Vagina (tissue), 2 donors: ENCODE data around the gene ATP4A. TPM values are rescaled to one million over a fixed set of nuclear protein-coding genes. Genes with fewer than 3 reads are reported as not detected.

Experiments
- DNase-seq, 2 donors: peaks; one replicate each; pipeline ENCODE4 v3.0.0-alpha.2; 2017; ENCODE audit errors: extremely low spot score in 2 of 2
- H3K27ac ChIP-seq: fragments of 200-600 bp; sonication (generic); one replicate; pipeline ENCODE4 v1.5.1; 2019
- H3K27me3 ChIP-seq: fragments of 200-600 bp; sonication (generic); one replicate; pipeline ENCODE4 v1.5.1; 2019
- H3K36me3 ChIP-seq, 2 donors: fragments of 200-600 bp; sonication (generic); one replicate each; pipeline ENCODE4 v1.5.1; 2017 to 2019
- H3K4me1 ChIP-seq: fragments of 200-600 bp; sonication (generic); one replicate; pipeline ENCODE4 v1.5.1; 2019
- H3K4me3 ChIP-seq, 2 donors: fragments of 200-600 bp; sonication (generic); 1 replicate in 1 of 2; 2 replicates in 1 of 2; pipeline ENCODE4 v1.5.1; 2016 to 2019
- H3K9me3 ChIP-seq: fragments of 200-600 bp; sonication (generic); one replicate; pipeline ENCODE4 v1.5.1; 2019
- CTCF ChIP-seq, 3 experiments: fragments of 450-650 bp in 2 of 3; fragments of 200-600 bp in 1 of 3; sonication (generic) in 1 of 3; IDR thresholded peaks; one replicate each; pipeline ENCODE4 v1.5.1; 2017 to 2019; ENCODE audit warnings: antibody characterized with exemption in 3 of 3, mild to moderate bottlenecking in 2 of 3, moderate library complexity in 2 of 3
- POLR2A ChIP-seq, 2 donors: fragments of 450-650 bp; IDR thresholded peaks; one replicate each; pipeline ENCODE4 v1.6.1; 2017; ENCODE audit warnings: antibody characterized with exemption in 2 of 2, mild to moderate bottlenecking in 2 of 2, moderate library complexity in 2 of 2
- POLR2AphosphoS5 ChIP-seq, 2 donors: sonication (generic); formaldehyde crosslinking; IDR thresholded peaks; one replicate each; pipeline ENCODE4 v1.9.0; 2017; ENCODE audit warnings: antibody characterized with exemption in 2 of 2, mild to moderate bottlenecking in 2 of 2, low read depth in 1 of 2; ENCODE audit not compliant: insufficient read depth in 1 of 2
- intact Hi-C: fragments of 100-400 bp; cut with DNase I; formaldehyde crosslinking; loops from one replicate; pipeline ENCODE4 v1.15.1; 2023
- total RNA-seq: library from RNA; depleted of rRNA; stranded (reverse); fragments of >200 nt; gene quantifications from one replicate; pipeline ENCODE4 v1.2.3, GENCODE V29; 2016

Gene ATP4A
- total RNA-seq, 1 donor from 2014 or later = not detected

- Histone ChIP-seq H3K27ac (no peak overlapping the region), H3K4me3 (no peak overlapping the region), H3K36me3 (no peaks in the 10 kb centered on the region), H3K4me1 (peaks cover 17% of the 10 kb centered on the region), H3K9me3 (no peaks in the 10 kb centered on the region), H3K27me3 (no peaks in the 10 kb centered on the region)
- intact Hi-C loops = no loop called here
- DNase-seq = no peak
- TF ChIP-seq POLR2A (IDR thresholded peaks at IDR 0.05) (no peak), CTCF (IDR thresholded peaks at IDR 0.05) (no peak), POLR2AphosphoS5 (IDR thresholded peaks at IDR 0.05; ENCODE audit: insufficient read depth in 1 of 2, low read depth in 1 of 2) (no peak)
Observed at GRCh38 chr19:35522745-35523327, 40.6 kb downstream of the ATP4A start.

DNA sequence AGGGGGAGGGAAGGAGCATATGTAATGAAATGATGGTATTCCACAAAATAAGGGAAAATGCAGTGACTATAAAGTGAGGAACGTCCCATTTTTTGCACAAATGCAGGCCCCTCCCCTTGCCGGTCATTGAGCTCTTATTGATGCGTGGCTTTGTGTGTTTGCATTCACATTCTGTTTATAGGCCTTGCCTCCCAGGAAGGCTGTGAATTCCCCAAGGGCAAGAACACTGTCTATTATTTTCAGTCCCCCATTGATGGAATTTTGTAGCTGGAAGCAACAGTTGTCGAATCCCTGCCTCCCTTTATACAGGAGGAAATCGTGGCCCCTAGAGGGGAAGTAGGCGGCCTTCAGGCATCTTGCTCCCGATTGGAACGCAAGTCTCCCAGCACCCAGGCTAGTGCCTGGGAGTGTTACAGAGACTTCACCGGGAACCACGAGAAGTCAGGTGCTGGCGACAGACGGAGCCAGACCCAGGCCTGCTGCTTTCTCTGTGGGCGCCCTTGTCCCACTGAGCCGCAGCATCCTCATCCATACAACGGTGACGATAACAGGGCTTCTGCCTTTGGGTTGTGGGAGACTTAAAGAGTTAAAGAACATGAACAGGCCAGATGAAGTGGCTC lies 42.2 kb downstream of the ATP4A start:
- Histone ChIP-seq H3K27me3 (no peaks in the 10 kb centered on the region), H3K27ac (no peak overlapping the region), H3K4me1 (peaks cover 17% of the 10 kb centered on the region), H3K9me3 (no peaks in the 10 kb centered on the region), H3K36me3 (no peaks in the 10 kb centered on the region), H3K4me3 (no peak overlapping the region)
- no peak for DNase-seq
- TF ChIP-seq POLR2AphosphoS5 (IDR thresholded peaks at IDR 0.05; ENCODE audit: insufficient read depth in 1 of 2, low read depth in 1 of 2) (no peak), POLR2A (IDR thresholded peaks at IDR 0.05) (no peak), CTCF (IDR thresholded peaks at IDR 0.05) (no peak)
- intact Hi-C loops = no loop called here

- Histone ChIP-seq H3K4me3 (no peak overlapping the region), H3K27me3 (no peaks in the 10 kb centered on the region), H3K9me3 (no peaks in the 10 kb centered on the region), H3K36me3 (no peaks in the 10 kb centered on the region), H3K27ac (no peak overlapping the region), H3K4me1 (peaks cover 20% of the 10 kb centered on the region)
- intact Hi-C loops = no loop called here
- DNase-seq = no peak
- TF ChIP-seq POLR2AphosphoS5 (IDR thresholded peaks at IDR 0.05; ENCODE audit: insufficient read depth in 1 of 2, low read depth in 1 of 2) (peak in 1 of 2 donors; percentile 45), CTCF (IDR thresholded peaks at IDR 0.05) (no peak)
Observed at GRCh38 chr19:35519291-35519690, 44.2 kb downstream of the ATP4A start.

DNA sequence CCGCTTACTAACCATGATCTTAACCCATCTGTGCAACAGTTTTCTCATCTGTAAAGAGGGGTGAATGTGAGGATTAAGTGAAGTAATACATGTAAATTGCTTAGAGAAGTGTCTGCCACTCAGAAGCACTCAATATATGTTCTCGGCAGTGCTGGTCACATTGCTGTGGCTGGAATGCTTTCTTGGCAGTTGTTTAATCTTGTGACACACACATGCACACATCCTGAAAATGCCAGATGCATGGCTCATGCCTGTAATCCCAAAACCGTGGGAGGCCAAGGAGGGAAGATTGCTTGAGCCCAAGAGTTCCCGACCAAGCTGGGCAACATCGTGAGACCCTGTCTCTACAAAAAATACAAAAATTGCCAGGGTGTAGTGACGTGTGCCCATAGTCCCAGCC lies 45.1 kb downstream of the ATP4A start:
- no peak overlapping the region for H3K27ac ChIP-seq
- no peaks in the 10 kb centered on the region for H3K27me3 ChIP-seq
- H3K4me3 ChIP-seq = no peak overlapping the region
- no peak for DNase-seq
- no peaks in the 10 kb centered on the region for H3K9me3 ChIP-seq
- H3K36me3 ChIP-seq = no peaks in the 10 kb centered on the region
- peaks cover 27% of the 10 kb centered on the region for H3K4me1 ChIP-seq
- TF ChIP-seq POLR2A (IDR thresholded peaks at IDR 0.05) (no peak), CTCF (IDR thresholded peaks at IDR 0.05) (no peak), POLR2AphosphoS5 (IDR thresholded peaks at IDR 0.05; ENCODE audit: insufficient read depth in 1 of 2, low read depth in 1 of 2) (peak in 1 of 2 donors; percentile 45)
- intact Hi-C loops = no loop called here

DNA sequence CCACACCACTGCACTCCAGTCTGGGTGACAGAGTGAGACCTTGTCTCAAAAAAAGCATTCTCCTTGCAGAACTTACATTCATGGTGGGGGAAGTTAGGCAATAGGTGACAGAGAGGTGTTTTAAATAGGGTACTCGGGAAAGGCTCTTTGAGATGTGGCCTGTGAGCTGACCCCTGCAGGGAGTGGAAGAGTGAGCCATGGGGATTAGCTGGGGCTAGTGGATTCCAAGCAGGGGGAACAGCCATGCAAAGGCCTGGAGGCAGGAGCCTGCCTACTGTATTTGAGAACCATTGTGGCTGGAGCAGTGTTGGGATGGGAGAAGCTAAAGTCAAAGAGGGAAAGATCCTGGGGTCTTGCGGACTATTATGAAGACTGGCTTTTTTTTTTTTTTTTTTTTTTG lies 46.1 kb downstream of the ATP4A start:
- H3K9me3 ChIP-seq = no peaks in the 10 kb centered on the region
- no peaks in the 10 kb centered on the region for H3K36me3 ChIP-seq
- peaks cover 27% of the 10 kb centered on the region for H3K4me1 ChIP-seq
- intact Hi-C loops = no loop called here
- H3K27me3 ChIP-seq = no peaks in the 10 kb centered on the region
- TF ChIP-seq POLR2AphosphoS5 (IDR thresholded peaks at IDR 0.05; ENCODE audit: insufficient read depth in 1 of 2, low read depth in 1 of 2) (no peak), CTCF (IDR thresholded peaks at IDR 0.05) (no peak), POLR2A (IDR thresholded peaks at IDR 0.05) (no peak)
- DNase-seq = no peak
- no peak overlapping the region for H3K27ac ChIP-seq
- H3K4me3 ChIP-seq = no peak overlapping the region
